ENCODE data around the gene MRPS18A. TPM values are rescaled to one million over a fixed set of nuclear protein-coding genes. Genes with fewer than 3 reads are reported as not detected.

The MRPS18A gene
- total and polyA plus RNA-seq, 2 of the 13 experiments (the other 11 are each of a cell fraction or from before 2014, with no cell fraction given): 87.8 to 89.1 TPM

DNA sequence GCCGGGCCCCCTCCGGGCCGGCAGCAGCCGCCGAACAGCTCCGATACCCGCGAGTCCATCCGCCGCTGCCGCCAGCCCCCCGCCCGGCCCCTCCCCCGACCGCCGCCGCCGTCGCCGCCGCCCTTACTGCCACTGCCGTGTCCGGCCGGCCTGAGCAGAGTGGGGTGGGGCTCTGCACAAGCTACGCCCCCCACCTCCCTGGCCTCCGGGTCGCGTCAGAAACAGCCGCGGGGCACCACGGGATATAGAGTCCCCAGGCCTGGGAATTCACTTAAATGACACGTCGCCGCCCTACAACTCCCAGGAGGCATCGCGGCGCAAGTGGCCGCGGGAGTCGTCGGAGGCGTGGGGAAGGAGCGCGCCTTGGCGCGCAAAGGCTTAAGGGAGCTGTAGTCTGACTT is 58.5 kb downstream of the MRPS18A start, which contains the start of gene GTPBP2 (continued):
- TF ChIP-seq, protein P1, sequence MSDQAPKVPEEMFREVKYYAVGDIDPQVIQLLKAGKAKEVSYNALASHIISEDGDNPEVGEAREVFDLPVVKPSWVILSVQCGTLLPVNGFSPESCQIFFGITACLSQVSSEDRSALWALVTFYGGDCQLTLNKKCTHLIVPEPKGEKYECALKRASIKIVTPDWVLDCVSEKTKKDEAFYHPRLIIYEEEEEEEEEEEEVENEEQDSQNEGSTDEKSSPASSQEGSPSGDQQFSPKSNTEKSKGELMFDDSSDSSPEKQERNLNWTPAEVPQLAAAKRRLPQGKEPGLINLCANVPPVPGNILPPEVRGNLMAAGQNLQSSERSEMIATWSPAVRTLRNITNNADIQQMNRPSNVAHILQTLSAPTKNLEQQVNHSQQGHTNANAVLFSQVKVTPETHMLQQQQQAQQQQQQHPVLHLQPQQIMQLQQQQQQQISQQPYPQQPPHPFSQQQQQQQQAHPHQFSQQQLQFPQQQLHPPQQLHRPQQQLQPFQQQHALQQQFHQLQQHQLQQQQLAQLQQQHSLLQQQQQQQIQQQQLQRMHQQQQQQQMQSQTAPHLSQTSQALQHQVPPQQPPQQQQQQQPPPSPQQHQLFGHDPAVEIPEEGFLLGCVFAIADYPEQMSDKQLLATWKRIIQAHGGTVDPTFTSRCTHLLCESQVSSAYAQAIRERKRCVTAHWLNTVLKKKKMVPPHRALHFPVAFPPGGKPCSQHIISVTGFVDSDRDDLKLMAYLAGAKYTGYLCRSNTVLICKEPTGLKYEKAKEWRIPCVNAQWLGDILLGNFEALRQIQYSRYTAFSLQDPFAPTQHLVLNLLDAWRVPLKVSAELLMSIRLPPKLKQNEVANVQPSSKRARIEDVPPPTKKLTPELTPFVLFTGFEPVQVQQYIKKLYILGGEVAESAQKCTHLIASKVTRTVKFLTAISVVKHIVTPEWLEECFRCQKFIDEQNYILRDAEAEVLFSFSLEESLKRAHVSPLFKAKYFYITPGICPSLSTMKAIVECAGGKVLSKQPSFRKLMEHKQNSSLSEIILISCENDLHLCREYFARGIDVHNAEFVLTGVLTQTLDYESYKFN (CRISPR knock-in tag; conservative IDR thresholded peaks at IDR 0.05): no peak; the same call in 1 of the 2 replicates
- TF ChIP-seq CHD2 (IDR thresholded peaks at IDR 0.05; ENCODE audit: low read depth, low read length) (peak; percentile 84), ZNF678 (CRISPR knock-in tag; IDR thresholded peaks at IDR 0.05) (no peak), TAF1 (CRISPR knock-in tag; IDR thresholded peaks at IDR 0.05) (no peak; the same call in 1 of the 2 replicates), REXO4 (CRISPR knock-in tag; IDR thresholded peaks at IDR 0.05; ENCODE audit: borderline replicate concordance) (no peak), HCFC1 (IDR thresholded peaks at IDR 0.05; ENCODE audit: low read depth, low read length) (peak; percentile 98), ZNF24 (IDR thresholded peaks at IDR 0.05) (no peak), MAFK (conservative IDR thresholded peaks at IDR 0.05 in 1 of 2, IDR thresholded peaks at IDR 0.05 in 1 of 2; ENCODE audit: low read length in 2 of 2) (no peak), ZNF672 (CRISPR knock-in tag; IDR thresholded peaks at IDR 0.05) (no peak), SIX1 (CRISPR knock-in tag; IDR thresholded peaks at IDR 0.05; ENCODE audit: borderline replicate concordance) (0 out of 2 replicates have a peak, but pooled peaks have one; percentile 24), ZNF7 (CRISPR knock-in tag; IDR thresholded peaks at IDR 0.05) (no peak), RORA (CRISPR knock-in tag; IDR thresholded peaks at IDR 0.05) (no peak), CBFB (CRISPR knock-in tag; IDR thresholded peaks at IDR 0.05) (no peak; the same call in 1 of the 2 replicates), ZNF253 (CRISPR knock-in tag; IDR thresholded peaks at IDR 0.05; ENCODE audit: borderline replicate concordance) (no peak), HNRNPUL1 (IDR thresholded peaks at IDR 0.05; ENCODE audit: low read depth, low read length) (no peak), ZNF83 (CRISPR knock-in tag; IDR thresholded peaks at IDR 0.05; ENCODE audit: borderline replicate concordance) (no peak), CEBPB (IDR thresholded peaks at IDR 0.05; ENCODE audit: borderline replicate concordance, low read depth, low read length) (no peak), HIVEP1 (CRISPR knock-in tag; IDR thresholded peaks at IDR 0.05) (no peak; the same call in 1 of the 2 replicates), RBM22 (optimal IDR thresholded peaks at IDR 0.05; ENCODE audit: low read length) (no peak), MLLT10 (CRISPR knock-in tag; IDR thresholded peaks at IDR 0.05) (no peak), ZNF432 (CRISPR knock-in tag; IDR thresholded peaks at IDR 0.05; ENCODE audit: borderline replicate concordance) (no peak), FOXK1 (CRISPR knock-in tag; IDR thresholded peaks at IDR 0.05; ENCODE audit: borderline replicate concordance, low read depth) (peak; percentile 91), ATF1 (CRISPR knock-in tag; IDR thresholded peaks at IDR 0.05) (peak; percentile 90), ZFP1 (CRISPR knock-in tag; IDR thresholded peaks at IDR 0.05) (no peak; the same call in 1 of the 2 replicates)
- TF ChIP-seq, protein P2, sequence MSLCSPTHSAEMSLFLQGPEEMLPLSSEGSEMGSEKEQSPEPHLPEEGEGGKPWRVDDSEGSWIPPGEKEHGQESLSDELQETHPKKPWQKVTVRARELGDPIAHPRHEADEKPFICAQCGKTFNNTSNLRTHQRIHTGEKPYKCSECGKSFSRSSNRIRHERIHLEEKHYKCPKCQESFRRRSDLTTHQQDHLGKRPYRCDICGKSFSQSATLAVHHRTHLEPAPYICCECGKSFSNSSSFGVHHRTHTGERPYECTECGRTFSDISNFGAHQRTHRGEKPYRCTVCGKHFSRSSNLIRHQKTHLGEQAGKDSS (CRISPR knock-in tag; IDR thresholded peaks at IDR 0.05; ENCODE audit: borderline replicate concordance, low read depth): no peak
- TF ChIP-seq, protein P3, sequence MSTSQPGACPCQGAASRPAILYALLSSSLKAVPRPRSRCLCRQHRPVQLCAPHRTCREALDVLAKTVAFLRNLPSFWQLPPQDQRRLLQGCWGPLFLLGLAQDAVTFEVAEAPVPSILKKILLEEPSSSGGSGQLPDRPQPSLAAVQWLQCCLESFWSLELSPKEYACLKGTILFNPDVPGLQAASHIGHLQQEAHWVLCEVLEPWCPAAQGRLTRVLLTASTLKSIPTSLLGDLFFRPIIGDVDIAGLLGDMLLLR (CRISPR knock-in tag; IDR thresholded peaks at IDR 0.05): no peak
- TF ChIP-seq, protein P4, sequence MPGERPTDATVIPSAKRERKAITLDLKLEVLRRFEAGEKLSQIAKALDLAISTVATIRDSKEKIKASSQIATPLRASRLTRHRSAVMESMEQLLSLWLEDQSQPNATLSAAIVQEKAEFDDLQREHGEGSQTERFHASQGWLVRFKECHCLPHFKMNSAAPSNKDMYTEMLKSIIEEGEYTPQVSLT (CRISPR knock-in tag; IDR thresholded peaks at IDR 0.05; ENCODE audit: borderline replicate concordance, low read depth): no peak
- TF ChIP-seq, protein P5, sequence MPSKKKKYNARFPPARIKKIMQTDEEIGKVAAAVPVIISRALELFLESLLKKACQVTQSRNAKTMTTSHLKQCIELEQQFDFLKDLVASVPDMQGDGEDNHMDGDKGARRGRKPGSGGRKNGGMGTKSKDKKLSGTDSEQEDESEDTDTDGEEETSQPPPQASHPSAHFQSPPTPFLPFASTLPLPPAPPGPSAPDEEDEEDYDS (CRISPR knock-in tag; IDR thresholded peaks at IDR 0.05): peak; percentile 78

Data from HepG2 (cell line).